SK-N-MC (cell line): ENCODE results near the gene MAP4K4.

Experiments
- DNase-seq: peaks from one replicate; pipeline ENCODE4 v3.0.0-alpha.2; 2011; ENCODE audit warnings: low read depth, low spot score
- H3K27ac ChIP-seq: fragments of 200-600 bp; sonication (generic); 2 replicates; pipeline ENCODE4 v1.5.1; 2016; ENCODE audit warnings: mixed run types
- H3K36me3 ChIP-seq: fragments of 200-600 bp; sonication (generic); 2 replicates; pipeline ENCODE4 v1.6.1; 2017; ENCODE audit warnings: antibody characterized with exemption, low read length, mixed read lengths; ENCODE audit not compliant: insufficient read depth
- H3K4me3 ChIP-seq: fragments of 200-600 bp; sonication (generic); 2 replicates; pipeline ENCODE4 v1.5.1; 2016
- H3K9ac ChIP-seq: fragments of 200-600 bp; sonication (generic); 2 replicates; pipeline ENCODE4 v1.8.0; 2017; ENCODE audit warnings: mixed run types, mixed read lengths; ENCODE audit not compliant: insufficient read length
- H3K9me3 ChIP-seq: fragments of 200-600 bp; sonication (generic); 2 replicates; pipeline ENCODE4 v1.6.1; 2017; ENCODE audit warnings: low read depth, mild to moderate bottlenecking, antibody characterized with exemption, low read length, moderate library complexity, mixed read lengths
- EZH2 ChIP-seq: fragments of 200-600 bp; sonication (generic); IDR thresholded peaks from one replicate; pipeline ENCODE4 v1.6.1; 2017; ENCODE audit warnings: antibody characterized with exemption
- FOXP2 ChIP-seq: optimal IDR thresholded peaks from 2 replicates; pipeline ENCODE3; 2011; ENCODE audit warnings: mild to moderate bottlenecking, moderate library complexity; ENCODE audit not compliant: insufficient read depth; ENCODE audit errors: extremely low read length, control extremely low read depth
- POLR2AphosphoS5 ChIP-seq: IDR thresholded peaks from 2 replicates; pipeline ENCODE4 v1.6.1; 2012; ENCODE audit warnings: mild to moderate bottlenecking, low read depth, low read length, borderline replicate concordance

Gene MAP4K4

GRCh38 chr2:101812226-101812625 lies 114.7 kb downstream of the MAP4K4 start:
- H3K4me3 ChIP-seq = no peak overlapping the region
- no peaks in the 10 kb centered on the region for H3K9me3 ChIP-seq
- no peak overlapping the region for H3K27ac ChIP-seq
- no peak for TF ChIP-seq EZH2
- no peak for DNase-seq
- H3K9ac ChIP-seq = no peak overlapping the region
- no peaks in the 10 kb centered on the region for H3K36me3 ChIP-seq

- Histone ChIP-seq H3K36me3 (no peaks in the 10 kb centered on the region), H3K27ac (no peak overlapping the region), H3K9me3 (no peaks in the 10 kb centered on the region), H3K9ac (no peak overlapping the region), H3K4me3 (no peak overlapping the region)
- no peak for TF ChIP-seq EZH2
- TF ChIP-seq FOXP2 = no peak
- TF ChIP-seq POLR2AphosphoS5 = no peak
- no peak for DNase-seq
Measured at GRCh38 chr2:101814752-101815151, 117.2 kb downstream of the MAP4K4 start.

GRCh38 chr2:101815154-101815553 lies 117.6 kb downstream of the MAP4K4 start:
- Histone ChIP-seq H3K36me3 (no peaks in the 10 kb centered on the region), H3K27ac (no peak overlapping the region)

GRCh38 chr2:101815739-101816391 lies 118.4 kb downstream of the MAP4K4 start:
- Histone ChIP-seq H3K36me3 (no peaks in the 10 kb centered on the region), H3K4me3 (no peak overlapping the region), H3K9me3 (no peaks in the 10 kb centered on the region), H3K9ac (no peak overlapping the region), H3K27ac (no peak overlapping the region)
- no peak for DNase-seq
- TF ChIP-seq POLR2AphosphoS5 = no peak
- no peak for TF ChIP-seq FOXP2
- TF ChIP-seq EZH2 = no peak

More at GRCh38 chr2:101815154-101815553, 117.6 kb downstream of the MAP4K4 start:
- DNase-seq = no peak
- TF ChIP-seq EZH2 (no peak), POLR2AphosphoS5 (no peak), FOXP2 (no peak)
- H3K4me3 ChIP-seq = no peak overlapping the region
- H3K9me3 ChIP-seq = no peaks in the 10 kb centered on the region
- H3K9ac ChIP-seq = no peak overlapping the region

GRCh38 chr2:101816598-101816997 lies 119.1 kb downstream of the MAP4K4 start:
- Histone ChIP-seq H3K27ac (no peak overlapping the region), H3K4me3 (no peak overlapping the region), H3K9me3 (no peaks in the 10 kb centered on the region), H3K36me3 (no peaks in the 10 kb centered on the region), H3K9ac (no peak overlapping the region)
- DNase-seq = no peak
- TF ChIP-seq FOXP2 (no peak), POLR2AphosphoS5 (no peak), EZH2 (no peak)

- no peak overlapping the region for H3K27ac ChIP-seq
- no peaks in the 10 kb centered on the region for H3K36me3 ChIP-seq
- no peak overlapping the region for H3K9ac ChIP-seq
- no peak overlapping the region for H3K4me3 ChIP-seq
- no peak for DNase-seq
- H3K9me3 ChIP-seq = no peaks in the 10 kb centered on the region
- no peak for TF ChIP-seq FOXP2
Measured at GRCh38 chr2:101817481-101817880, 120.0 kb downstream of the MAP4K4 start.

- Histone ChIP-seq H3K9ac (no peak overlapping the region), H3K27ac (no peak overlapping the region), H3K36me3 (no peaks in the 10 kb centered on the region), H3K9me3 (no peaks in the 10 kb centered on the region), H3K4me3 (no peak overlapping the region)
- TF ChIP-seq POLR2AphosphoS5 = no peak
- TF ChIP-seq EZH2 = no peak
- TF ChIP-seq FOXP2 = no peak
- DNase-seq = no peak
Measured at GRCh38 chr2:101818531-101819451, 121.3 kb downstream of the MAP4K4 start.

GRCh38 chr2:101820519-101820918 lies 123.0 kb downstream of the MAP4K4 start:
- no peak for TF ChIP-seq FOXP2
- no peak for TF ChIP-seq POLR2AphosphoS5
- no peak for TF ChIP-seq EZH2
- Histone ChIP-seq H3K27ac (no peak overlapping the region), H3K36me3 (peaks cover 6% of the 10 kb centered on the region), H3K4me3 (no peak overlapping the region), H3K9ac (no peak overlapping the region), H3K9me3 (no peaks in the 10 kb centered on the region)
- no peak for DNase-seq
